Measurements from ENCODE around the gene CALY. TPM values are rescaled to one million over a fixed set of nuclear protein-coding genes. Genes with fewer than 3 reads are reported as not detected.

Gene CALY, protein sequence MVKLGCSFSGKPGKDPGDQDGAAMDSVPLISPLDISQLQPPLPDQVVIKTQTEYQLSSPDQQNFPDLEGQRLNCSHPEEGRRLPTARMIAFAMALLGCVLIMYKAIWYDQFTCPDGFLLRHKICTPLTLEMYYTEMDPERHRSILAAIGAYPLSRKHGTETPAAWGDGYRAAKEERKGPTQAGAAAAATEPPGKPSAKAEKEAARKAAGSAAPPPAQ
- polyA plus RNA-seq (2011; rRNA removed) (0.28 and 0.30 TPM in 2 replicates), polyA plus RNA-seq (2017; fragmentation: RNase III; extraction: RNeasy Plus Mini Kit Qiagen cat#74134 plus additional on column Dnase treatment) (0.63 to 0.89 TPM (median 0.73 TPM) in 3 replicates), polyA minus RNA-seq (2011; rRNA and poly(A)+ RNA removed) (0.34 and 0.62 TPM in 2 replicates)
- polyA plus RNA-seq (2012; cell fraction: cytosol; rRNA removed): 0.46 and 0.88 TPM in 2 replicates
- polyA plus RNA-seq (2012; cell fraction: nucleus; rRNA removed): 1.0 and 1.3 TPM in 2 replicates

DNA sequence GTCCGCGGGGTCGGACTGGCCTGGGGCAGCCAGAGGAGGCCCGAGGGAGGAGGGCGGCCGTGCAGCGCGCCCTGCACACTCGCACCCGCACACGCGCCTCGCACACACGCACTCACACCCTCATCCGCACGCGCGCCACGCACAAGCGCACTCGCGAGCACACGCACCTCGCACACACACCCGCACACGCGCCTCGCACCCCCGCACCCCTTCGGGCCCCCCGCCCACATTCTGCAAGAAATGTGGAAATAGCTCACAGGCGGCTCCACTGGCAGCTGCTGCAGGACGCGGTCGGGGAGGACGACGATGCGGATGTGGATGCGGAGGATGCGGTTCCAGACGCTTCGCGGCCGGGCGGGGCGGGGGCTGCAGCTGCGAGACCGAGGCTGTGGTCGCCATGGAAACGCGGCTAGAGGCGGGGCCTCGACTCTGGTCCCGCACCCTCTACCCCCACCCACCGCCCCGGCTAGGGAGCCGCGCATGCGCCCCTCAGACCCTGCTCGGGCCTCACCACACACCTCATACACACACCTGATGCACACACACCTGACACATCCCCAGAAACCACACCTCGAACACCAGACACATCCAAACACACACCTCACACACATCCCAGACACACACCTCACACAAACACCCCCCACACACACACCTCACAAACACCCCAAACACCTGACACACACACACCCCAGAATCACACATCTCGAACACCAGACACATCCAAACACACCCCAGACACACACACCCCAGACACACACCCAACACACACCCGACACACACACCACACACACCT lies at the start of gene CALY:
TSS of gene CALY (minus strand) at position 320 of the 793 bp plus-strand sequence. CDS start 7,907 bp downstream, outside the sequence.
- H3K4me2 ChIP-seq: peak within 1 kb of the TSS; percentile 97
- H3K4me1 ChIP-seq: peaks cover 22% of the 10 kb centered on the region
- peak; percentile 68 to 72 for DNase-seq (ENCODE audit: low read depth in 1 of 2, low spot score in 1 of 2)
- POLR2A ChIA-PET: interaction anchor here (0.6 kb wide), 1 partner anchor 79 kb away, joined by 3 read pairs; no protein-coding TSS in a partner anchor
- H3K9me3 ChIP-seq: no peaks in the 10 kb centered on the region
- H3K4me3 ChIP-seq: peak within 1 kb of the TSS; percentile 58
- 2% methylated on average over 23 of the region's 63 CpGs for WGBS (ENCODE audit: missing lambda C conversion rate)
- ATAC-seq: peak; percentile 23 to 48
- TF ChIP-seq, protein P1, sequence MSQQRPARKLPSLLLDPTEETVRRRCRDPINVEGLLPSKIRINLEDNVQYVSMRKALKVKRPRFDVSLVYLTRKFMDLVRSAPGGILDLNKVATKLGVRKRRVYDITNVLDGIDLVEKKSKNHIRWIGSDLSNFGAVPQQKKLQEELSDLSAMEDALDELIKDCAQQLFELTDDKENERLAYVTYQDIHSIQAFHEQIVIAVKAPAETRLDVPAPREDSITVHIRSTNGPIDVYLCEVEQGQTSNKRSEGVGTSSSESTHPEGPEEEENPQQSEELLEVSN (IDR thresholded peaks at IDR 0.05; ENCODE audit: borderline replicate concordance, low read depth): peak; percentile 60
- peak; percentile 77; the same call in 1 of the 2 replicates for TF ChIP-seq RNF2 (IDR thresholded peaks at IDR 0.05; ENCODE audit: borderline replicate concordance, low read depth)
- TF ChIP-seq, protein P2, sequence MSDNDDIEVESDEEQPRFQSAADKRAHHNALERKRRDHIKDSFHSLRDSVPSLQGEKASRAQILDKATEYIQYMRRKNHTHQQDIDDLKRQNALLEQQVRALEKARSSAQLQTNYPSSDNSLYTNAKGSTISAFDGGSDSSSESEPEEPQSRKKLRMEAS (IDR thresholded peaks at IDR 0.05): peak; percentile 57
- TF ChIP-seq, protein P3, sequence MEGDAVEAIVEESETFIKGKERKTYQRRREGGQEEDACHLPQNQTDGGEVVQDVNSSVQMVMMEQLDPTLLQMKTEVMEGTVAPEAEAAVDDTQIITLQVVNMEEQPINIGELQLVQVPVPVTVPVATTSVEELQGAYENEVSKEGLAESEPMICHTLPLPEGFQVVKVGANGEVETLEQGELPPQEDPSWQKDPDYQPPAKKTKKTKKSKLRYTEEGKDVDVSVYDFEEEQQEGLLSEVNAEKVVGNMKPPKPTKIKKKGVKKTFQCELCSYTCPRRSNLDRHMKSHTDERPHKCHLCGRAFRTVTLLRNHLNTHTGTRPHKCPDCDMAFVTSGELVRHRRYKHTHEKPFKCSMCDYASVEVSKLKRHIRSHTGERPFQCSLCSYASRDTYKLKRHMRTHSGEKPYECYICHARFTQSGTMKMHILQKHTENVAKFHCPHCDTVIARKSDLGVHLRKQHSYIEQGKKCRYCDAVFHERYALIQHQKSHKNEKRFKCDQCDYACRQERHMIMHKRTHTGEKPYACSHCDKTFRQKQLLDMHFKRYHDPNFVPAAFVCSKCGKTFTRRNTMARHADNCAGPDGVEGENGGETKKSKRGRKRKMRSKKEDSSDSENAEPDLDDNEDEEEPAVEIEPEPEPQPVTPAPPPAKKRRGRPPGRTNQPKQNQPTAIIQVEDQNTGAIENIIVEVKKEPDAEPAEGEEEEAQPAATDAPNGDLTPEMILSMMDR (IDR thresholded peaks at IDR 0.05): no peak
- CTCF ChIA-PET: interaction anchor here (0.7 kb wide), 1 partner anchor 182 kb away, joined by 3 read pairs; no protein-coding TSS in a partner anchor
- no peak for FAIRE-seq
- H3K27ac ChIP-seq: peak within 1 kb of the TSS; percentile 55 to 85; a peak in 4 of 6 replicates

DNA sequence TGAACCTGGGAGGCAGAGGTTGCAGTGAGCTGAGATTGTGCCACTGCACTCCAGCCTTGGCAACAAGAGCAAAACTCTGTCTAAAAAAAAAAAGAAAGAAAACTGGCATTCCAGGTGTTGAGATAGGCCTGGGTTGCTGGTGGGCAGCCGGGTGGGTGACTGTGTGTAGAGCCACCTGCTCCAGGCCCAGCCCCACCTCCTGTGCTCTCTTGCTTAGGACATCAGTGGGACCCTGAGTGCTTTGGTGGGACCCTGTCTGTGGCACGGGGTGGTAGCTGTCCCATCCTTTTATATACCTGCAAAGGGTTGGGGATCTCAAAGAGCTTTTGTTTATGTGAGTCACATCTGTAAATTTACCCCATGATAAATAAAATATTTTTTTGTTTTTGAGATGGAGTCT lies 48.5 kb upstream of the CALY start:
- H3K4me3 ChIP-seq: no peak overlapping the region
- FAIRE-seq (no peak), ATAC-seq (no peak), DNase-seq (ENCODE audit: low read depth in 1 of 2, low spot score in 1 of 2) (no peak)
- 82% methylated on average over 2 of the region's 2 CpGs for WGBS (ENCODE audit: missing lambda C conversion rate)
- no peak overlapping the region for H3K27ac ChIP-seq
- CTCF ChIA-PET: interaction anchor here (3.2 kb wide), 1 partner anchor 55 kb away, joined by 13 read pairs; no protein-coding TSS in a partner anchor
- H3K9me3 ChIP-seq: no peaks in the 10 kb centered on the region
- TF ChIP-seq, protein P4, sequence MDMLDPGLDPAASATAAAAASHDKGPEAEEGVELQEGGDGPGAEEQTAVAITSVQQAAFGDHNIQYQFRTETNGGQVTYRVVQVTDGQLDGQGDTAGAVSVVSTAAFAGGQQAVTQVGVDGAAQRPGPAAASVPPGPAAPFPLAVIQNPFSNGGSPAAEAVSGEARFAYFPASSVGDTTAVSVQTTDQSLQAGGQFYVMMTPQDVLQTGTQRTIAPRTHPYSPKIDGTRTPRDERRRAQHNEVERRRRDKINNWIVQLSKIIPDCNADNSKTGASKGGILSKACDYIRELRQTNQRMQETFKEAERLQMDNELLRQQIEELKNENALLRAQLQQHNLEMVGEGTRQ (IDR thresholded peaks at IDR 0.05): no peak
- no peak for TF ChIP-seq CBX8 (IDR thresholded peaks at IDR 0.05)
- TF ChIP-seq NPAS2 (CRISPR knock-in tag; IDR thresholded peaks at IDR 0.05; ENCODE audit: borderline replicate concordance): no peak
- TF ChIP-seq, protein P5, sequence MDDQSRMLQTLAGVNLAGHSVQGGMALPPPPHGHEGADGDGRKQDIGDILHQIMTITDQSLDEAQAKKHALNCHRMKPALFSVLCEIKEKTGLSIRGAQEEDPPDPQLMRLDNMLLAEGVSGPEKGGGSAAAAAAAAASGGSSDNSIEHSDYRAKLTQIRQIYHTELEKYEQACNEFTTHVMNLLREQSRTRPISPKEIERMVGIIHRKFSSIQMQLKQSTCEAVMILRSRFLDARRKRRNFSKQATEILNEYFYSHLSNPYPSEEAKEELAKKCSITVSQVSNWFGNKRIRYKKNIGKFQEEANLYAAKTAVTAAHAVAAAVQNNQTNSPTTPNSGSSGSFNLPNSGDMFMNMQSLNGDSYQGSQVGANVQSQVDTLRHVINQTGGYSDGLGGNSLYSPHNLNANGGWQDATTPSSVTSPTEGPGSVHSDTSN (IDR thresholded peaks at IDR 0.05): no peak
- no peak for TF ChIP-seq CEBPB (IDR thresholded peaks at IDR 0.05)
- no peak for TF ChIP-seq RFX5 (IDR thresholded peaks at IDR 0.05)
- no peak for TF ChIP-seq FOXS1 (CRISPR knock-in tag; IDR thresholded peaks at IDR 0.05)
- TF ChIP-seq ZC3H11A (IDR thresholded peaks at IDR 0.05): no peak
- TF ChIP-seq RAD21 (conservative IDR thresholded peaks at IDR 0.05 in 1 of 2, IDR thresholded peaks at IDR 0.05 in 1 of 2): no peak
- no peak for TF ChIP-seq RCOR1 (IDR thresholded peaks at IDR 0.05; ENCODE audit: low read depth, low read length)
- POLR2A ChIA-PET: no interaction called here
- H3K4me2 ChIP-seq: no peak overlapping the region
- peaks cover 2% of the 10 kb centered on the region; the same call in 1 of the 3 replicates for H3K4me1 ChIP-seq
